Upper lobe of right lung (tissue), 1 donor: Measurements from ENCODE around the gene ABCA3. TPM values are rescaled to one million over a fixed set of nuclear protein-coding genes. Genes with fewer than 3 reads are reported as not detected.

Experiments
- ATAC-seq: fragments of 200-7000 bp; cut with Tn5 transposase; one replicate; pipeline ENCODE4 v1.9.1; 2020; ENCODE audit warnings: mild to moderate bottlenecking, moderate library complexity
- DNase-seq: peaks from one replicate; pipeline ENCODE4 v3.0.0-alpha.2; 2020
- H3K27ac ChIP-seq: fragments of 200-600 bp; one replicate; pipeline ENCODE4 v1.8.0; 2022
- H3K27me3 ChIP-seq: fragments of 200-600 bp; one replicate; pipeline ENCODE4 v1.8.0; 2022; ENCODE audit warnings: mild to moderate bottlenecking
- H3K36me3 ChIP-seq: fragments of 200-600 bp; one replicate; pipeline ENCODE4 v1.8.0; 2022
- H3K4me1 ChIP-seq: fragments of 200-600 bp; one replicate; pipeline ENCODE4 v1.8.0; 2022
- H3K4me3 ChIP-seq: fragments of 200-600 bp; one replicate; pipeline ENCODE4 v1.8.0; 2022; ENCODE audit warnings: mild to moderate bottlenecking
- H3K9me3 ChIP-seq: fragments of 200-600 bp; one replicate; pipeline ENCODE4 v1.8.0; 2022
- intact Hi-C: fragments of 100-400 bp; cut with DNase I; formaldehyde crosslinking; loops from one replicate; pipeline ENCODE4 v1.11.0; 2022
- total RNA-seq: library from RNA; stranded (reverse); fragmentation: NEBNext Ultra II Directional; extraction: Animal tissue kit (Norgen Biotek cat#: 25700); gene quantifications from one replicate; pipeline ENCODE4 v1.2.1, GENCODE V29; 2021
- TF ChIP-seq, protein P1 (sequence below): fragments of 200-600 bp; IDR thresholded peaks from one replicate; pipeline ENCODE4 v1.8.0; 2022; ENCODE audit warnings: antibody characterized with exemption
- donor health status: DM: no; HTN: yes; CAD: no; lungs with severe emphysema.

Gene ABCA3
- total RNA-seq, 1 donor from 2014 or later = 598 TPM

DNA sequence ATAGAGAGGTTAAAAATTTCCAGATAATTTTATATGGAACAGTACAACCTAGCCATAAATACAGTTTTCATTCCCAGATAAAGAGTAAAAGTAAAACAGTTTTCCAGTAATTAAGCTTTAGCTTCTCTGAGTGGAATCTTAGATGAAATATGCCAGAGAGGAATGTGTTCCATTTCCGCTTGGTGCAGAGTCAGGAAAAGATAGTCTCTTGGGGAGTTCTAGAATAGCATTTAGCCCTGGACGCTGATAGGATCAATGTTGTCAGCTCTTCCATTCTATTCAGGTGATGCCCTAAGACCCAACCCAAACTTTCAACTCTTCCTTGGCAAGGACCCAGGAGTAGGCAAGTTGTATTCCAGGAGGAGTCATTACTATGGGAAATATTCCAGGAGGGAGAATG is 30.9 kb upstream of the ABCA3 start:
- H3K9me3 ChIP-seq = no peaks in the 10 kb centered on the region
- no peaks in the 10 kb centered on the region for H3K27me3 ChIP-seq
- TF ChIP-seq, protein P1, sequence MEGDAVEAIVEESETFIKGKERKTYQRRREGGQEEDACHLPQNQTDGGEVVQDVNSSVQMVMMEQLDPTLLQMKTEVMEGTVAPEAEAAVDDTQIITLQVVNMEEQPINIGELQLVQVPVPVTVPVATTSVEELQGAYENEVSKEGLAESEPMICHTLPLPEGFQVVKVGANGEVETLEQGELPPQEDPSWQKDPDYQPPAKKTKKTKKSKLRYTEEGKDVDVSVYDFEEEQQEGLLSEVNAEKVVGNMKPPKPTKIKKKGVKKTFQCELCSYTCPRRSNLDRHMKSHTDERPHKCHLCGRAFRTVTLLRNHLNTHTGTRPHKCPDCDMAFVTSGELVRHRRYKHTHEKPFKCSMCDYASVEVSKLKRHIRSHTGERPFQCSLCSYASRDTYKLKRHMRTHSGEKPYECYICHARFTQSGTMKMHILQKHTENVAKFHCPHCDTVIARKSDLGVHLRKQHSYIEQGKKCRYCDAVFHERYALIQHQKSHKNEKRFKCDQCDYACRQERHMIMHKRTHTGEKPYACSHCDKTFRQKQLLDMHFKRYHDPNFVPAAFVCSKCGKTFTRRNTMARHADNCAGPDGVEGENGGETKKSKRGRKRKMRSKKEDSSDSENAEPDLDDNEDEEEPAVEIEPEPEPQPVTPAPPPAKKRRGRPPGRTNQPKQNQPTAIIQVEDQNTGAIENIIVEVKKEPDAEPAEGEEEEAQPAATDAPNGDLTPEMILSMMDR = no peak
- peaks cover 5% of the 10 kb centered on the region for H3K4me1 ChIP-seq
- ATAC-seq (no peak), DNase-seq (no peak)
- no peak overlapping the region for H3K4me3 ChIP-seq
- no peaks in the 10 kb centered on the region for H3K36me3 ChIP-seq
- intact Hi-C loops = no loop called here
- no peak overlapping the region for H3K27ac ChIP-seq

DNA sequence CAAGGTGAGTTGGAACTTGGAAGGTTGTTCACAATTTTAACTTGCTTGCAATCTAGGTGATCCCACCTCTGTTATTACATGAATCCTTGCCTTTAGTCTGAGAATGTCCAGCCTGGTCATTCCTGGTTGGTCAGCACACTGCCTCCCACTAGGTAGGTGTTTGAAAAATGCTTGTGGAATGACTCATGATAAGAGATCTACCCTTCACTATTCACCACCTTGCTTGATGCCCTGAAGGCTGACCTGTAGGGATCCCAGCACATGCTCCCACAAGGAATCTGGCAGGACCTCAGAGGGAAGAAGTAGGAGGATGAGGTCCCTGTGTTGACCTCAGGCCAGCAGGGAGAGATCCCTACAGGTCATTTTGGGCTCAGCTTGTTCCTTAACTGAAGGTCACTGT is 30.2 kb upstream of the ABCA3 start:
- H3K27ac ChIP-seq = no peak overlapping the region
- no peaks in the 10 kb centered on the region for H3K27me3 ChIP-seq
- no peak overlapping the region for H3K4me3 ChIP-seq
- H3K36me3 ChIP-seq = no peaks in the 10 kb centered on the region
- H3K4me1 ChIP-seq = peaks cover 5% of the 10 kb centered on the region
- intact Hi-C loops = no loop called here
- DNase-seq (no peak), ATAC-seq (peak; percentile 28)
- TF ChIP-seq, protein P1 = no peak
- H3K9me3 ChIP-seq = no peaks in the 10 kb centered on the region

- H3K27ac ChIP-seq = no peak overlapping the region
- H3K27me3 ChIP-seq = peaks cover 6% of the 10 kb centered on the region
- DNase-seq = no peak
- H3K9me3 ChIP-seq = no peaks in the 10 kb centered on the region
- no peak overlapping the region for H3K4me3 ChIP-seq
- ATAC-seq = no peak
- TF ChIP-seq, protein P1 = no peak
- H3K4me1 ChIP-seq = peaks cover 3% of the 10 kb centered on the region
- no peaks in the 10 kb centered on the region for H3K36me3 ChIP-seq
- intact Hi-C loops = loop anchor here (10.0 kb wide), 1 partner anchor 48 kb away; no protein-coding TSS in a partner anchor
These were observed 26.3 kb upstream of the ABCA3 start for GRCh38 chr16:2366660-2367309.

- intact Hi-C loops = loop anchor here (10.0 kb wide), 1 partner anchor 49 kb away; no protein-coding TSS in a partner anchor
- no peak for ATAC-seq
- Histone ChIP-seq H3K36me3 (no peaks in the 10 kb centered on the region), H3K27me3 (peaks cover 15% of the 10 kb centered on the region), H3K4me3 (no peak overlapping the region), H3K27ac (no peak overlapping the region), H3K9me3 (no peaks in the 10 kb centered on the region), H3K4me1 (no peaks in the 10 kb centered on the region)
- no peak for DNase-seq
- TF ChIP-seq, protein P1 = no peak
These were observed 25.1 kb upstream of the ABCA3 start for GRCh38 chr16:2365397-2366294.

- intact Hi-C loops = loop anchor here (10.0 kb wide), 1 partner anchor 50 kb away; no protein-coding TSS in a partner anchor
- H3K9me3 ChIP-seq = no peaks in the 10 kb centered on the region
- TF ChIP-seq, protein P1 = no peak
- H3K27ac ChIP-seq = no peak overlapping the region
- no peaks in the 10 kb centered on the region for H3K36me3 ChIP-seq
- peaks cover 21% of the 10 kb centered on the region for H3K27me3 ChIP-seq
- no peak for ATAC-seq
- DNase-seq = no peak
- H3K4me1 ChIP-seq = no peaks in the 10 kb centered on the region
- no peak overlapping the region for H3K4me3 ChIP-seq
These were observed 24.2 kb upstream of the ABCA3 start for GRCh38 chr16:2364638-2365210.
